Measurements from ENCODE around the gene PLCD1. TPM values are rescaled to one million over a fixed set of nuclear protein-coding genes. Genes with fewer than 3 reads are reported as not detected.
A peak's percentile ranks its signal among the peaks of the same experiment; 100 is the strongest.

Gene PLCD1
- total and polyA plus RNA-seq, 2 of the 13 experiments (the other 11 are each of a cell fraction or from before 2014, with no cell fraction given) = 10.1 to 12.4 TPM

DNA sequence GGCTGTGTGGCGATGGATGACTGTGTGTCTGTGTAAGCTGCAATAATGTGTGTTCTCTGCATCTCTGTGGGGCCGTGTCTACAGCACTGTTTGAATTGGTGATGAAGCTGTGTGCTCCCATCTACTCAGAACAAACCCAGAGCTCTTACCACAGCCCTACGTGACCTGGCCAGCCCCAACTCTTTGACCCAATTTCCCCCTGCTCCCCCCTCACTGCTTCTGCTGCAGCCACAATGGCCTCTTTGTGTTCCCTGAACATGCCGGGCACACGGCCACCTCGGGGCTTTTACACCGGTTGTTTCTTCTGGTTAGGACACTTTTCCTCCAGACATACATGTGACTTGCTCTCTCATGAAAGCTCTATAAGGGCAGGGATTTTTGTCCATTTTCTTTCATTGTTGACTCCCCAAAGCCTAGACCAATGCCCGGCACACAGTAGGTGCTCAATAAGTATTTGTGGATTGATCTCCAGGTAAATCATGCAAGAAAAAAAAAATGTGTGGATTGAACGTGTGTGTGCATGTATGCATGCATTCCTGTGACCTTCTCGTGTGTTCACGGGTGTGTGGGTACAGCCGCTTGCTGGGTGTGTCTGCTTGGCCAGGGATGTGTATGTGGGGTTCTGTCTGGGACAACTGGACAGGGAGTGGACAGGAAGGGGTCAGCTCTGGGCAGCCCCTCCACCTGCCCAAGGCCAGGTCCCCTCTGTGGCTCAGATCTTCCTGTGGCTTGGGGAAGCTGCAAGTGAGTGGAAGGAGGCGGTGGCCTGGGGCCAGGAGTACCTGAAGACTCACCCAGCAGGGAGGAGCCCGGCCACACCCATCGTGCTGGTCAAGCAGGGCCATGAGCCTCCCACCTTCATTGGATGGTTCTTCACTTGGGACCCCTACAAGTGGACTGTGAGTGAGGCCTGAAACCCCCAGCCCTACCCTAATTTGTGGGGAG, 24.1 kb downstream of the PLCD1 start (continued):
- 0 out of 2 replicates have a peak, but pooled peaks have one; percentile 75 for TF ChIP-seq ZBTB46 (CRISPR knock-in tag; IDR thresholded peaks at IDR 0.05; ENCODE audit: borderline replicate concordance)
- TF ChIP-seq ATM (IDR thresholded peaks at IDR 0.05; ENCODE audit: borderline replicate concordance) = no peak
- peak; percentile 72; the same call in 1 of the 2 replicates for TF ChIP-seq MYC (CRISPR knock-in tag; IDR thresholded peaks at IDR 0.05; ENCODE audit: borderline replicate concordance)
- TF ChIP-seq, protein P1, sequence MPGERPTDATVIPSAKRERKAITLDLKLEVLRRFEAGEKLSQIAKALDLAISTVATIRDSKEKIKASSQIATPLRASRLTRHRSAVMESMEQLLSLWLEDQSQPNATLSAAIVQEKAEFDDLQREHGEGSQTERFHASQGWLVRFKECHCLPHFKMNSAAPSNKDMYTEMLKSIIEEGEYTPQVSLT (CRISPR knock-in tag; IDR thresholded peaks at IDR 0.05; ENCODE audit: borderline replicate concordance, low read depth) = no peak
- peak; percentile 84 for TF ChIP-seq MED1 (CRISPR knock-in tag; IDR thresholded peaks at IDR 0.05)
- TF ChIP-seq HOXA5 (CRISPR knock-in tag; IDR thresholded peaks at IDR 0.05) = peak; percentile 64; the same call in 1 of the 2 replicates
- TF ChIP-seq PPARG (CRISPR knock-in tag; conservative IDR thresholded peaks at IDR 0.05) = peak; percentile 98
- TF ChIP-seq HNF4A (CRISPR knock-in tag; IDR thresholded peaks at IDR 0.05) = peak; percentile 28; the same call in 1 of the 2 replicates
- 0 out of 2 replicates have a peak, but pooled peaks have one; percentile 24 for TF ChIP-seq GFI1 (CRISPR knock-in tag; IDR thresholded peaks at IDR 0.05; ENCODE audit: borderline replicate concordance)
- peak; percentile 75 for TF ChIP-seq ZNF263 (CRISPR knock-in tag; IDR thresholded peaks at IDR 0.05)
- peak; percentile 79 for TF ChIP-seq PATZ1 (CRISPR knock-in tag; IDR thresholded peaks at IDR 0.05)
- TF ChIP-seq ZSCAN29 (CRISPR knock-in tag; conservative IDR thresholded peaks at IDR 0.05) = peak; percentile 94; the same call in 1 of the 2 replicates
- TF ChIP-seq ZNF367 (CRISPR knock-in tag; IDR thresholded peaks at IDR 0.05; ENCODE audit: borderline replicate concordance) = 0 out of 2 replicates have a peak, but pooled peaks have one; percentile 1
- TF ChIP-seq GPN1 (CRISPR knock-in tag; IDR thresholded peaks at IDR 0.05; ENCODE audit: borderline replicate concordance) = no peak
- peak; percentile 12; the same call in 1 of the 2 replicates for TF ChIP-seq BCL6 (CRISPR knock-in tag; IDR thresholded peaks at IDR 0.05)
- TF ChIP-seq NR0B2 (CRISPR knock-in tag; IDR thresholded peaks at IDR 0.05) = no peak
- TF ChIP-seq SMC3 (IDR thresholded peaks at IDR 0.05; ENCODE audit: low read length) = no peak
- TF ChIP-seq KDM3A (CRISPR knock-in tag; IDR thresholded peaks at IDR 0.05; ENCODE audit: low read depth) = no peak
- TF ChIP-seq AGO2 (optimal IDR thresholded peaks at IDR 0.05; ENCODE audit: low read depth, low read length) = no peak
- TF ChIP-seq, protein P2, sequence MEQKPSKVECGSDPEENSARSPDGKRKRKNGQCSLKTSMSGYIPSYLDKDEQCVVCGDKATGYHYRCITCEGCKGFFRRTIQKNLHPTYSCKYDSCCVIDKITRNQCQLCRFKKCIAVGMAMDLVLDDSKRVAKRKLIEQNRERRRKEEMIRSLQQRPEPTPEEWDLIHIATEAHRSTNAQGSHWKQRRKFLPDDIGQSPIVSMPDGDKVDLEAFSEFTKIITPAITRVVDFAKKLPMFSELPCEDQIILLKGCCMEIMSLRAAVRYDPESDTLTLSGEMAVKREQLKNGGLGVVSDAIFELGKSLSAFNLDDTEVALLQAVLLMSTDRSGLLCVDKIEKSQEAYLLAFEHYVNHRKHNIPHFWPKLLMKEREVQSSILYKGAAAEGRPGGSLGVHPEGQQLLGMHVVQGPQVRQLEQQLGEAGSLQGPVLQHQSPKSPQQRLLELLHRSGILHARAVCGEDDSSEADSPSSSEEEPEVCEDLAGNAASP (CRISPR knock-in tag; IDR thresholded peaks at IDR 0.05; ENCODE audit: borderline replicate concordance) = peak; percentile 91; the same call in 1 of the 2 replicates
- TF ChIP-seq ZNF546 (CRISPR knock-in tag; conservative IDR thresholded peaks at IDR 0.05) = no peak
- no peak for TF ChIP-seq ZNF782 (CRISPR knock-in tag; IDR thresholded peaks at IDR 0.05; ENCODE audit: borderline replicate concordance)
- TF ChIP-seq PLRG1 (conservative IDR thresholded peaks at IDR 0.05) = no peak
- peak; percentile 56; the same call in 1 of the 2 replicates for TF ChIP-seq ZNF232 (CRISPR knock-in tag; IDR thresholded peaks at IDR 0.05; ENCODE audit: borderline replicate concordance)

All from HepG2 (cell line).